Effector memory CD4-positive, alpha-beta T cell (primary cell): ENCODE data around the gene LCN12.

Experiments used
- DNase-seq, 3 donors: peaks; one replicate each; pipeline ENCODE4 v3.0.0-alpha.2; 2020
- H3K27ac ChIP-seq: 2 replicates; pipeline ENCODE4 v1.7.0; 2013; ENCODE audit warnings: mild to moderate bottlenecking, low read length, moderate library complexity; ENCODE audit not compliant: insufficient read depth, poor library complexity, severe bottlenecking
- H3K27me3 ChIP-seq: replicated peaks from 2 replicates; pipeline ENCODE4 v1.7.0; 2013; ENCODE audit warnings: mild to moderate bottlenecking, low read length; ENCODE audit not compliant: insufficient read depth, control insufficient read depth, poor library complexity, severe bottlenecking
- H3K36me3 ChIP-seq: 2 replicates; pipeline ENCODE4 v1.7.0; 2013; ENCODE audit warnings: mild to moderate bottlenecking, low read length, moderate library complexity; ENCODE audit not compliant: control insufficient read depth, insufficient read depth
- H3K4me1 ChIP-seq: 2 replicates; pipeline ENCODE4 v1.7.0; 2013; ENCODE audit warnings: low read length, mild to moderate bottlenecking; ENCODE audit not compliant: control insufficient read depth, insufficient read depth, poor library complexity, severe bottlenecking
- H3K4me3 ChIP-seq: 2 replicates; pipeline ENCODE4 v1.7.0; 2013; ENCODE audit warnings: low read length, low read depth, mild to moderate bottlenecking; ENCODE audit not compliant: insufficient read depth, poor library complexity, severe bottlenecking
- H3K9me3 ChIP-seq: 2 replicates; pipeline ENCODE4 v1.7.0; 2013; ENCODE audit warnings: mild to moderate bottlenecking, low read length, moderate library complexity; ENCODE audit not compliant: control insufficient read depth

LCN12 gene

GRCh38 chr9:136916330-136917184, 35.5 kb upstream of the LCN12 start:
- DNase-seq: no peak
- H3K9me3 ChIP-seq: no peaks in the 10 kb centered on the region
- no peaks in the 10 kb centered on the region for H3K4me1 ChIP-seq
- H3K4me3 ChIP-seq: no peak overlapping the region
- H3K27ac ChIP-seq: no peak overlapping the region
- H3K27me3 ChIP-seq: no peaks in the 10 kb centered on the region
- peaks cover 54% of the 10 kb centered on the region for H3K36me3 ChIP-seq

- Histone ChIP-seq H3K9me3 (no peaks in the 10 kb centered on the region), H3K4me1 (no peaks in the 10 kb centered on the region), H3K36me3 (peaks cover 63% of the 10 kb centered on the region), H3K27ac (no peak overlapping the region), H3K4me3 (no peak overlapping the region), H3K27me3 (no peaks in the 10 kb centered on the region)
- no peak for DNase-seq
Observed at GRCh38 chr9:136917902-136918301, 34.2 kb upstream of the LCN12 start.

- Histone ChIP-seq H3K36me3 (peaks cover 61% of the 10 kb centered on the region), H3K4me1 (no peaks in the 10 kb centered on the region), H3K27ac (no peak overlapping the region), H3K27me3 (no peaks in the 10 kb centered on the region), H3K9me3 (no peaks in the 10 kb centered on the region), H3K4me3 (no peak overlapping the region)
- no peak for DNase-seq
Observed at GRCh38 chr9:136920069-136920468, 32.0 kb upstream of the LCN12 start.

DNA sequence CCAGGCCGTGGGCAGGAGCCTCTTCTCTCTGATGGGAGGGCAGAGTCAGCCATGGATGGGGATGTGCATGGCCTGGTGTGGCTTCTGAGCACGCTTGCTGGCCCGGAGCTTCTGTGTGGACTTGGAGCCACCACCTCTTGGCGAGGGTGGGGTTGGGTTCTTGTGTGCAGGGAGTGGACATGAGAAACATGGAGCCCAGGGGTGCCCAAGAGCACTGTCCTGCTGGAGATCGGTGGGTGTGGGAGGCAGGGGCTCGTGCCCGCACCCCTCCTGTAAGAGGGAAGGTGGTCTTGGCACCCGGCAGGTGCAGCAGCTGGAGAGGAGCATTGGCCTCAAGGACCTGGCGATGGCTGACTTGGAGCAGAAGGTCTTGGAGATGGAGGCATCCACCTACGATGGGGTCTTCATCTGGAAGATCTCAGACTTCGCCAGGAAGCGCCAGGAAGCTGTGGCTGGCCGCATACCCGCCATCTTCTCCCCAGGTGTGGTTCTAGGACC, 31.3 kb upstream of the LCN12 start:
- no peaks in the 10 kb centered on the region for H3K27me3 ChIP-seq
- H3K9me3 ChIP-seq: no peaks in the 10 kb centered on the region
- no peak overlapping the region for H3K27ac ChIP-seq
- H3K4me1 ChIP-seq: no peaks in the 10 kb centered on the region
- H3K36me3 ChIP-seq: peaks cover 61% of the 10 kb centered on the region
- no peak for DNase-seq
- H3K4me3 ChIP-seq: no peak overlapping the region

DNA sequence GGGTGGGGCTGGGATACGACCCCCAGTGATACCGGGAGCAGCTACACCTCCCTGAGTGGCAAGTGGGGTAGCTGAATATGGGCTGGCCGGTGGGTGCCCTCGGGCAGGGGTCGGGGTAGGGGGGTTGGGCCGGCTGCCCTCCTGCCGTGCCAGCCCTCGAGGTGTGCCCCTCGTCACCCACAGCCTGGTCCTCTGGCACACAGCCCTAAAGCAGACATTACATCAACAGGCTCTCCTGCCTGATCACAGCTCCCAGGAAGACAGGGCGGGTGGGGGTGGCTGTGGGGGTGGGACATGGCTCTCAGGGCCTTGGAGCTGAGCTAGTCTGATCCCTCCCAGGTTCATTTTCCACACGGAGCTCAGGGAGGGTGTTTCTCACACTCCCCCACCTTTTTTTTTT, 30.8 kb upstream of the LCN12 start:
- no peak overlapping the region for H3K27ac ChIP-seq
- no peaks in the 10 kb centered on the region for H3K4me1 ChIP-seq
- H3K27me3 ChIP-seq: no peaks in the 10 kb centered on the region
- no peak overlapping the region for H3K4me3 ChIP-seq
- no peak for DNase-seq
- no peaks in the 10 kb centered on the region for H3K9me3 ChIP-seq
- H3K36me3 ChIP-seq: peaks cover 61% of the 10 kb centered on the region

DNA sequence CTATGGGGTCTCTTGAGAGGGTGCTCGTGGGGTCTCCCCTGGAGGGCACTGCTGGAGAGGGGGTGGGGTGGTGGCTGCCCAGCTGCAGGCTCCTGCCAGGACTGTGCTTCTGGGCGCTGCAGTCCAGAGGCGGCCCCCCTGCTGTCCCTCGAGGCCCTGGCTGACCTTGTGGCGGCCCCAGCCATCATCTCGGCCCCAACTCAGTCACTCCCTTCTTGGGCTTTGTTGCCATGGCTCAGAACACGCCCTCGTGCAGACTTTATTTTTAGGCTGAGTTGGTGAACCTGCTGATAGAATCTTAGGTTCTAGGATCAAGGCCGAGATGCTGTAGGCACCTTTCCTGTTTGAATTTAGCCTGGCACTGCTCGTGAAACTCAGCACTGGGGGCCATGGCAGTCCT, 30.4 kb upstream of the LCN12 start:
- no peak for DNase-seq
- Histone ChIP-seq H3K4me3 (no peak overlapping the region), H3K9me3 (no peaks in the 10 kb centered on the region), H3K27ac (no peak overlapping the region), H3K4me1 (no peaks in the 10 kb centered on the region), H3K36me3 (peaks cover 57% of the 10 kb centered on the region), H3K27me3 (no peaks in the 10 kb centered on the region)

GRCh38 chr9:136922540-136922939, 29.5 kb upstream of the LCN12 start:
- Histone ChIP-seq H3K9me3 (no peaks in the 10 kb centered on the region), H3K27ac (no peak overlapping the region), H3K27me3 (no peaks in the 10 kb centered on the region), H3K36me3 (peaks cover 49% of the 10 kb centered on the region), H3K4me1 (no peaks in the 10 kb centered on the region), H3K4me3 (no peak overlapping the region)
- no peak for DNase-seq

DNA sequence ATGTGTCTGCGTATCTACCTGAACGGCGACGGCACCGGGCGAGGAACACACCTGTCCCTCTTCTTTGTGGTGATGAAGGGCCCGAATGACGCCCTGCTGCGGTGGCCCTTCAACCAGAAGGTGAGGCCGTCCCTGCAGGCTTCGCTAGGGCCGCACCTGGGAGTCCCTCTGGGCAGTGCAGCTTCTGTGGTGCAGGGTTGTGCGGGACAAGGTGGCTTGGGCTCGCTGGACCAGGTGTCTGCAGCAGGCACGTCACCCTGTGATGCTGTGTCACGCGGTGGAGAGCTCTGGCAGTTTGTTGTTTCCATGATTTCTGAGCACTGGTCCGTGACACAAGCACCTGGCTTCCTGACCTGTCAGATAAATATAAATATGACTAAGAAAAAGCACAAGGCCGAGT, 28.2 kb upstream of the LCN12 start:
- no peak overlapping the region for H3K27ac ChIP-seq
- H3K4me3 ChIP-seq: no peak overlapping the region
- DNase-seq: no peak
- H3K4me1 ChIP-seq: no peaks in the 10 kb centered on the region
- peaks cover 49% of the 10 kb centered on the region for H3K36me3 ChIP-seq
- no peaks in the 10 kb centered on the region for H3K27me3 ChIP-seq
- H3K9me3 ChIP-seq: no peaks in the 10 kb centered on the region

DNA sequence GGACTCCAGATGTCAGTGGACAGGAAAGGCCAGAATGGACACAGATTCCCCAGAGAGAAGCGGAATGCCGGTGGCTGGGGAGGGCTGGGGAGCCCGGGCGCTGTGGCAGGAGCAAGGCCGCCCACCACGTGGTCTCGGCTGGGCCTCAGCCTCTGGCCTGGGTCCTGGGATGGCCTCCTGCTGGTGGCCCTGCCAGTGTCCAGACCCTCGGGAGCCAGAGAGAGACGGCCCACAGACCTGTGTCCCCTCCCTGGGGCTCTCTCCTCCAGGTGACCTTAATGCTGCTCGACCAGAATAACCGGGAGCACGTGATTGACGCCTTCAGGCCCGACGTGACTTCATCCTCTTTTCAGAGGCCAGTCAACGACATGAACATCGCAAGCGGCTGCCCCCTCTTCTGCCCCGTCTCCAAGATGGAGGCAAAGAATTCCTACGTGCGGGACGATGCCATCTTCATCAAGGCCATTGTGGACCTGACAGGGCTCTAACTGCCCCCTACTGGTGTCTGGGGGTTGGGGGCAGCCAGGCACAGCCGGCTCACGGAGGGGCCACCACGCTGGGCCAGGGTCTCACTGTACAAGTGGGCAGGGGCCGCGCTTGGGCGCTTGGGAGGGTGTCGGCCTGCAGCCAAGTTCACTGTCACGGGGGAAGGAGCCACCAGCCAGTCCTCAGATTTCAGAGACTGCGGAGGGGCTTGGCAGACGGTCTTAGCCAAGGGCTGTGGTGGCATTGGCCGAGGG, 26.5 kb upstream of the LCN12 start:
- Histone ChIP-seq H3K27me3 (no peaks in the 10 kb centered on the region), H3K9me3 (no peaks in the 10 kb centered on the region), H3K27ac (no peak overlapping the region), H3K4me3 (no peak overlapping the region), H3K4me1 (no peaks in the 10 kb centered on the region), H3K36me3 (peaks cover 39% of the 10 kb centered on the region)
- no peak for DNase-seq

GRCh38 chr9:136926154-136926704, 25.8 kb upstream of the LCN12 start:
- H3K36me3 ChIP-seq: peaks cover 32% of the 10 kb centered on the region
- no peak overlapping the region for H3K4me3 ChIP-seq
- H3K9me3 ChIP-seq: no peaks in the 10 kb centered on the region
- no peak for DNase-seq
- H3K4me1 ChIP-seq: no peaks in the 10 kb centered on the region
- no peaks in the 10 kb centered on the region for H3K27me3 ChIP-seq
- no peak overlapping the region for H3K27ac ChIP-seq
